ENCODE data around the gene CREB3L2. TPM values are rescaled to one million over a fixed set of nuclear protein-coding genes. Genes with fewer than 3 reads are reported as not detected.
A peak's percentile ranks its signal among the peaks of the same experiment; 100 is the strongest.

The CREB3L2 gene
- polyA plus RNA-seq, 5 donors, result 45.2 to 61.6 (median 50.8) TPM

DNA sequence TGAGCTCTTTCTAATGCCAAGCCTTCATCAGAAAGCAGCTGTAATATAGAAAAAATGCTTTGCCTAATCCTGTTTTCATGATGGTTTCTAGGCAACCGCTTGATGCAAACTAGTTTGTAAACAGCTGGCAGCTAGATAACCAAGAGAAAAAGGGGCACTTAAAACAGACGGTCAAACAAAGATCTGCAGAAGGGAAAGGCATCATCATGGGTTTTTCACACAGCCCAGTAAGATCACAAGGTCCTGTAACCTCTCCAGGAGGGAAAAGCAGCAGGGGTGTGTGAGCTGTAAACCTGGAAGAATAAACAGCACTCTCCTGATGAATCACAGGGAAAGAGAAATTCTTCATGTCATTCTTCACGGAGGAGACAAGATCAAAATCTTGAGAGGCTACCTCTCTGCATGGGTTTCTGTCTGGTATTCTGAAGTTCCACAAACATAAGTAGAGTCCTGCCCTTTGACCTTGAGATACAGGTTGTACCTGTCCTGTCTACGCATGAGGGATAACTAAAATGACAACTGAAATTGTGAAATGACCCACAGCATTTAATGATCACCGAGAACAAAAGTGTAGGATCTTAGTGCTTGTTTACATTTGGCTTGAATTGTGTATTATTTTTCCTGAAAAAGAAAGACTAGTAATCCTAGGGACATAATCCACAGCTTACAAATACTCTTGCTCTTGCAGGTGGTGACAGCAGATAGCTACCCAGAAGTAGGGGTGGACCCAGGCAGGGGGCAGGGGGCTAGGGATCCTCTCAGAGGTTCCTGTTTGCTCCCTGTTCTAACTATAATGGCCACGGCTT is 48.0 kb downstream of the CREB3L2 start:
- peak; percentile 77 to 83 for DNase-seq

DNA sequence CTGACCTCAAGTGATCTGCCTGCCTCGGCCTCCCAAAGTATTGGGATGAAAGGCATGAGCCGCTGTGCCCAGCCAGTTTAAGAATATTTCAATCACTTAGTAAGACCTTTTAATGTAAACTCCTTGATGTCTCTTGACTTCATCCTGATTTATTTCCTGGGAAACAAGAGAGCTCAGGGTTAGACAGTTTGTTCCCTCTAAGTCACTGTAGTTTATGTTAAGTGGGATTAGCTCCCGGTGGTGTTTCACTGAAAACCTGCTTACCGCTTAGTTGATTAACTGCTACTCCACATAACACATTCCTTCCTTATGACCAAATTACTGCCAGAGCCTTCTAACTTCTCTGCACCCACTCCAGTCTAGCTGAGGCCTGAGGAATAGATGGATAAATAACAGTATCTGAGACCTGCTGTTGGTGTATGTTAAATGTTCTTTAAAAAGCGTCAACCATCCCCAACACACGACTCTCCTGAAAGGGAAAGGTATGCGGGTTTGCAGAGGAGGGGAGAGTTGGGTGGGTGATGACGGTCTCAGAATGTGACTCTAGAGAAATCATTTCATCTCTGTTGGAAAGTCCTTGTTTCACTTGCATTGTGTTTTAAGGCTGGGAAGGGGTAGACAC is 48.7 kb downstream of the CREB3L2 start:
- peak; percentile 43 to 63 for DNase-seq

DNA sequence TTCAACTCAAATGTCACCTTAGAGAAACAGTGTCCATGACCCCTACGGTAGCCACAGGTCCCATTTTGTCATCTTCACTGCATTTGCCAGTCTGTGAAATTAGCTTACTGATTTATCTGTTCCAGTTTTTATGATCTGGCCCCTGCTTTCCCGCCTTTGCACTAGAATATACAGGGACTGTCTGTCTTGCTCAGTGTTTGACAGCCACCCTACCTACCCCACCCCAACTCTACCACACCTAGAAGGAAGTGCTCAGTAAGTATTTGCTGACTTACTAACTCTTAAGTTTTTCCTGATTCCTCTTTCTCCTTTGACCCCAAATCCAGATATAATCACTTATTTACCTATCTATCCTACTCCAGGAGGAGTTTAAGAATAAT is 49.5 kb downstream of the CREB3L2 start:
- DNase-seq, result no peak

DNA sequence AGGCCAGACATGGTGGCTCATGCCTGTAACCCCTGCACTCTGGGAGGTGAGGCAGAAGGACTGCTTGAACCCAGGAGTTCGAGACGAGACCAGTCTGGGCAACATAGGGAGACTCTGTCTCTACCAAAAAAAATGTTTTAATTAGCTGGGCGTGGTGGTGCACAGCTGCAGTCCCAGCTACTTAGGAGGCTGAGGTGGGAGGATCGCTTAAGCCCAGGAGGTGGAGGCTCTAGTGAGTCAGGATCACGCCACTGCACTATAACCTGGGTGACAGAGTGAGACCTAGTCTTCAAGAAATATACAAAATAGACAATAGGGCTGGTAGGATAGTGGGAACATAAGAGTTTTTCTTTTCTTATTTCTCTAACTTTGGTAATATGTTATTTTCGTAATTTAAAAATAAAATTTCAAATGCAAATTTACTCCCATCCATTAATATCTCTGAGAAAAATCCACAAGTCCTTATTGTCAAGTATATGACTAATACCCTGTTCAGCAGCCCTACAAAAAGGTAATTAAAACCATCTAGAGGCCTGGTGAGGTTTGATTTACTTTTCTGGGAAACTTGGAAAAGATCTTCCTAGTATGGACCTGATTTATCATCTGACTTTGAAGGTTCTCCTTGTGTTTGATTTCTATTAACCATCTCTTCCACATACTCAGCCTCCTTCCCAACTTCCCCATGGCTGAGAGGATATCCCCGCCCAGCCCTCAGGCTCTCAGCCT is 50.0 kb downstream of the CREB3L2 start:
- DNase-seq, result no peak

DNA sequence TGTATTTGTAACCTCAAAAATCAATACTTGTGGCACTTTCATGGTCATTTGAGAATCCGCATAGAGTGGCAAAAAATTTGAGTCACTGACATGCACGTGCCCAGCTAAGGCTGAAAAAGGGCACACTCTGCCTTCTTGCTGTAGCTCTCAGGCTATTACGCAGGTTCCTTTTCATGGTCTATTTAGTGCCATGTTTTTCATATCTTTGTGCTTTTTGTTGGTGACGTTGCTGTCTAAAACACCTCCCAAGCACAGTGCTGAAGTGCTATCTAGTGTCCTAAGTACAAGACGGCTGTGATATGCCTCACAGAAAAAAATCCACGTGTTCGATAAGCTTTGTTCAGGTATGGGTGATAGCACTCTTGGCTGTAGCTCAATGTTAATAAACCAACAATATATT is 50.9 kb downstream of the CREB3L2 start:
- no peak for DNase-seq

DNA sequence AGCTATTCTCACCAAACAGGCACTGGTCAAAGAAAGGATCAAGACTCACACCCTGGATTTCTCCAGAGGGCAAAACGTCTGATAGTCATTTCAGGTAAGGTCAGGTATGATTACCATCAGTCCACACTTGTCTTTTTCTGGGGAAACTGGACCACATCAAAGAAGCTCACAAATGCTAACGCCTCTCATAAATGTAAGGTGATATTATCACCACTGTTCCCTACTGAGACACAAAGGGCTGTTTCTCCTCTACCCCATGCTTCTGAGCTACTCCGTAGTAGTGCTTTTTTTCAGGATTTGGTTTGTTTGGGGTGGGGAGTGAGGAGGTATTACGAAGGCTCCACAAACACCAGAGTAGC is 51.6 kb downstream of the CREB3L2 start:
- DNase-seq, result no peak

DNA sequence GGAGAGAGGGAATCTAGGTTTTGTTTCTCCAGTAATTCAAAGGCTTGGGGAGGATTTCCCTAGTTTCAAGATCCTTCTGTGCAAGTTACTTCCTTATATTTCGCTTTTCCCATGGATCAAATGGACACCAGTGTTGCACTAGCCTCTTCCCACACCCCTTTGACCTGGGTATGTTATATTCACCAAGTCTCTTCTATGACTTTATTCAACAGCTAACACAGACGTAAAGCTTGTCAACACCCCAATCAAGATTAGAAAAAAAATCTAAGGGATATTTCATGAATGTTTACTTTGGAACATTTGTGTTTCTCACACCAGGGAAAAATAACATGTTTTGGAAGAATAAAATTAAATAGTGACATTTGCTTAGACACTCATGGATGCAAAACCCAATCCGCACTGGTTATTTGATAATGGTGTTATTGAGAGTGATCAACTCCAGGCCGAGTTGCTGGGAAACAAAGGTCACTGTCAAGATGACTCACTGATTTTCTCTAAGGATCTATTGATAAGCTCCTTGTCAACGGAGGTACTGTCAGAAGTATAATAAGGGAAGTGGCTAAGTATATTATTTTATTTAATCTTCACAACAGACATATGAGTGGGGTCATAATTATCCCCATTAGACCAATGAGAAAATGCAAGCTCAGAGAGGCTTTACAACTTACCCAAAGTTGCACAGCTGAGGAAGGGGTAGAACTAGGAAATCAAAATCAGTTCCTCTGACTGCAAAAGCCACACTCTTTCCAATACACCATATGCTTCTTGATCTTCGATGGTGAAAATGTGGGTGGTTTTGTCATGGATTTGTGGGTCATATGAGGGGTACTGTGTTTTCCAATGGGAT is 52.2 kb downstream of the CREB3L2 start:
- no peak for DNase-seq

DNA sequence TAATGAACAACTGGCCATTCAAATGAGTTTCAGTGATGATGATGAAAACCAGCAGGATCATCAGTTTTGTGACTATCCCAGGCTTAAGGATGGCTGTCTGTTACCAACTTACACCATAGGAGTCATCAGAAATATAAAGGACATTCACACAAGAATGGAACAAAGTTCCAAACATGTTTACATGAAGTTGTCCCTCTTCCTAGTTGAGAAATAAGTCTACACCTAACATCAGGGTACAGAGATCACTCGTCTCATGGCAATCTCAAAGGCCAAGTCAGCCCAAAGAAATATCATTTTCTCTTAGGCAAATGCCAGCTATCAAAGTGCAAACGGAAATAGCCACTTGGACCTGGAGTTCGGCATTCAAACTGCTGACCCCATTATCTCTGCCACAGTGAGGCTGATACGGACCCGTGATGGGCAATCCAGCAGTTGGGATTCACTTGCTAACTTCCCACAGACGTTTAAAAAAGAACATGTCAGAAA is 53.0 kb downstream of the CREB3L2 start:
- no peak for DNase-seq

DNA sequence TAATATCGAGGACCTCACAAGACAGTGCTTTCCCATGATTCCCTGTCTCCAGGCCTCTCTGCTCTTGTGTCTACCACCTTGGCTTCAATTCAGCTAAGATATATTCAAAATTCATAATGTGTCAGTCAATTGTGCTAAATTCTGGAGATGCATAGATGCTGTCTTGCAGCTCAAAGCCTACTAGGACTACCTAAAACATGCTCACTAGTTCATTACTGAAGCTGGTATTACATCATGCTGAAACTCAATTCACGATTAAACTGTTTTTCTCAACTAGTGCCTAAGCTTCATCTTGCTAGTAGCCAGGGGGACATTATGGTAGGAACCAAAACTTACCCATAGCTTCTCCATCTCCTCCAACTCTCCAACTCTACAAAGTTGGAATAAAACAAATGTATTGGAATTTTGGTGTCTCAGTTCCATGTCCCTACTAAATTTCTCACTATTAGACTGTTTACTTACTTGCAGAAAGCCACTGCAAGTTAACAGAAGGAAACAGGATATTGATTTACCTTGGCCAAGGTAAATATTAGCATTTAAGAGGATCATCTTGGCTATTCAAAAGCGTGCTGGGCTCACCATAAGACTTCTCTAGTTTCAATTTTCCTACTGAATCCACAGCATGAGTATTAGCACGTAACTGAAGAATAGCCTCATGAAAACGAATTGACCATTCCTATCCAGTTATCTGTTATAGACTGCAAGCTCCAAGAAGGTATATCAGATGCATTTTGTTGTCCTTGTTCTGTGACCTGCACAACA is 53.6 kb downstream of the CREB3L2 start:
- DNase-seq, result no peak

DNA sequence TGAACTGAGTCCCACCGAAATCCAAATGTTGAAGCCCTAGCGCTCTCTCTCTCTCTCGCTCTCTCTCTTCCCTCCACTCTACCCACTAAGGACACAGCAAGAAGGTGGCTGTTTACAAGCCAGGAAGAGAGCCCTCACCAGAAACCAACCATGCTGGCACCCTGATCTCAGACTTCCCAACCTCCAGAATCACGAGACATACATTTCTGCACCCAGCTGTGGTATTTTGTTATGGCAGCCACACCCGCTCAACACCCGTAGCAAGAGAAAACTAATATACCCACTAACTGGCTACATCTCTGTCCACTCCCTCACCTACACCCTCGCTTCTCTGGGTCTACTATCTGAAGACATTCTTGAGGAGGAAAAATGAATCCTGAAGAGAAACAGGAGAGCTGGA is 54.8 kb downstream of the CREB3L2 start:
- DNase-seq, result no peak

DNA sequence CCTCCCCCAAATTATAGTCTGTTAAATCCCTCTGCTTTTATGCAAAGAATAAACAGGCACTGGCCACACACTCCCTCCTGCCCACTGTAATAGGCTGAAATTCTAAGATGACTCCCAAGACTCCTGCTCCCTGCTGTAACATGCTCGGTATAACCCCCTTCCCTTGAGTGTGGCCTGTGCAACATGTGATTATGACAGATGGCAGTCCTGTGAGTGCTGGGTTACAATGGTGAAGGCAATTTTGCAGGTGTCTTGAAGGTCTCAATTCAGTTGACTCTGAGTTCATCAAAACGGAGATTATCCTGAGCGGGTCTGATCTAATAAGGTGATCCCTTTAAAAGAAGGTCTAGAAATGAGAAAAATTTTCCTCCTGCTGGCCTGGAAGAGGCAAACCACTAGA is 55.9 kb downstream of the CREB3L2 start:
- no peak for DNase-seq

DNA sequence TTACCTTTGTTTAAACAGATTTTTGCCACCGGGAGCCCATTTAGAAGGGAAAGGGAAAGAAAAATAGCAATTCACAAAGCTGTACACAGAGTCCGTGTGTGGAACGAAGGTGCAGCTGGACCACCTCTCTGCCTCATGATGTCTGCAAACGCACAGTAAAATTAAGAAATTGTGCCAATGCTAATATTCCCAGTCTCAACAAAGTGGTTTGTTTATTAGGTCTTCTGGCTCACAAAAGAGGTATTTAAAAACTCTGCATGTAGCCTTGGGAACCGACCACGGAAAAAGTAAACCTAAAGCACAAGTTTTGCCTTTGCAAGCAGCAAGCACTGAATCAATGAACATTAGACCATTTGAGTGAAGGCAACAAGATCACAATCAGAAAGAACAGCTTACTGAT is 57.7 kb downstream of the CREB3L2 start:
- no peak for DNase-seq

DNA sequence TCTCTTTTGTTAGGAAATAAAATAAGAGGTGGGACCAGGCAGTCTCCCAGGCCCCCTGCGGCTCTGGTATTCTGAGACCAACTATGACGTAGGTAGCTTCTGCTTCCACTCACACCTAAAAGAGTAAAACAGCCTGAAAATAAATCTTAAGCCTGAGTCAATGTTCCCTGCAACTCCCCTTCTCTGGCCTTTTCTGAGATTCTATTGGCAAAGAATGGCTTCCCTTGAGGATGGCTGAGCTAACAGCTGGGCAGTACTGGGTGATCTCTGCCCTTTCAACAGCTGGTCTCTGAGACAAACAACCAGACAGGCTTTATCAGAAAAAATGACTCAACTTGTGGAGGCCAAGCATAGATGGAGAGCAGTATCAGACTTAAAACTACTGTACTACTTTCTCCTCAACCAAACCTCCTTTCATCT is 58.7 kb downstream of the CREB3L2 start:
- DNase-seq, result peak in 1 of 2 donors; percentile 48

DNA sequence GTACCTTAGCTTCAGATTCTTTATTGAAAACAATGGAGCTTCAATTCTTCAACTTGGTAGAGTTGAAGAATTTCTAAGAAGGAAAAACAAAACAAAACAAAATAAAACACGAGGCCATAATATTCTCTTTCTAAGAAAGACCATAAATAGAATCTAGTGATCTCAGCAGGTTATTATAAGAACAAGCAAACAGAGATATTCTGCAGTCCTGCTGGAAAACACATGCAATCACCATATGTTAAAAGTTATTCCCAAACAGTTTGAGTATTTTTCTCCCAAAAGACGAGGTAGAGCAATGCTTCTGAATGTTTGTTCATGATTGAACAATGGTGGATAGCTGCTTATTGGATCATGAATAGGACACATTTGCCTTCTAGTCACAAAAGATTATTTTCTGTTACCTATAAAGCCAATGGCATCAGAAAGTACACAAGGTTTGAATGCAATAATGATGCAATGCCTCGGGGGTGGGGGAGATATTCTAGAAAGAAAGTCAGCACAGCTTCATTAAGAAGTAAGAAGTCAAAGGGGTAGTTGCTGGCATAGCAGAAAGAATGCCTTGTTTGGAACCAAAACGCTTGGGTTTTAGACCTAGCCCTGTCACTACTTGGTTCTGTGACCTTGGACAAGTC is 59.3 kb downstream of the CREB3L2 start:
- DNase-seq, result no peak

DNA sequence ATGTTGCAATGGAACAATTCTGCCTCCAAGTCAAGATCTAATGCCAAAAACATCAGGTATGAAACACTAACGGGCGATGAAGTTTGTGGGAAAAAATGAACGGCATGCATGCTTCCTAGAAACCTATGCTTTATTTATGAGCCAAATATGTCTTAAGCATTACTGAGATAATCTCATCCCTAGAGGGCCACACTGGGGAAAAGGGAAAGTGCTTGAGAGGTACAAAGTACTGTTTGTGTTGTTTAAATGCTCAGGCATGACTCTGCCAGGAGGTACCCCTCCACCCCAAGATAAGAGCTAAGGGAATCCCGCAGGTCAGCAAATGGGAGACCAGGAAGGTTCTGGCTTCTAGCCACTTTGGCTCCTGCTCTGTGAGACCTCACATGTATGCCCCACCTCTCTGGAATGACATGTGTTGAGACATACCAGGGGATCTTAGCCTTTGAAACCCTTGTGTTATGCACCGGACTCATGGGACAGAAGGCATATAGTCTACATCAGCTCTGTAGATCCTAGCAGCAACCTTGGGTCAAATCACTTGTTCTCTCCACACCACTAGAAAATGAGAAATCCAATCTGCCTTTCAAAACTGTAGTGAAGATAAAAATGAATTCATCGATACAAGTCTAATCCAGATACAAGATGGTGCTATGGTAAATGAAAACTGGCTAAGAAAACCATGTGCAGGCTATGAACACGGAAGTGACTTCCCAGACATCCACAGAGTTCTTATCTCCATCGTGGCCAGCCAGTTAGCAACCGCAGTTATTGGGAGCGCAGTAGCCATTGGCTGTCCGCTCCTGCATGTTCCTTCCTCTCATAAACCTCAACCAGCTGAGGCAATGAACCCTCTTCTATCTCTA is 61.0 kb downstream of the CREB3L2 start:
- no peak for DNase-seq

DNA sequence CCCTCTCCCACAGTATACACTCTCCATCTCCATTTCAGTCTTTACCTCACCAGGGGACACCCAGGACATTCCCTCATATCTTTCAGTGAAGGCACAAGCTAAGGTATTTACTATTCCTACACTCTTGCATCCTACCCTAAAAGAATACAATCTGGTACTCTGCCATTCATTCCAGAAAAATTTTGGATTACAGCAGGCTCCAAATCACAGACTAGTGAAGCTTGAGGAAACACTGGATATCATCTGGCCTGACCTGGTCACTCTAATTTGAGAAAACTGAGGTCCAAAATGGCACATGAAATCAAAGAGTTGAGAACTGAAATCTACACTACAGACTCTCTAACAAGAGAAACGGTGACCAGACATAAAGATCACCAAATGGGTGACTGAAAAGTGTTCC is 61.7 kb downstream of the CREB3L2 start:
- no peak for DNase-seq

DNA sequence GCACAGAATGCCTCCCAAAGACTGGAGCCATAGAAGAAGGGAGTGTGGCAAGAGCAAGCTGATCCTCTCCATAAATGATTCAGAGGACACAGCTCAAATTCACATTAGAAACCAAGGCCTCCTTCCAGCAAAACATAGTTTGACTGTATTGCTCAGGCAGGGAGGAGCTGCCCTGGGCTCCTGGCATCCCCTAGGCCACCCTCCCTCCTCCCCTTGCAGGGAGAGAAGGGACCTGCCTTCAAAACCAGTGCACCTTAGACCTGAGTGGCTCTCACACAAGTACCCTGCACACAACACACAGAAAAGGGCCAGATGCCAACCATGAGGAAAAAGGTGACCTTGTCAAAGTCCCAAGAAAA is 64.7 kb downstream of the CREB3L2 start:
- DNase-seq, result no peak

DNA sequence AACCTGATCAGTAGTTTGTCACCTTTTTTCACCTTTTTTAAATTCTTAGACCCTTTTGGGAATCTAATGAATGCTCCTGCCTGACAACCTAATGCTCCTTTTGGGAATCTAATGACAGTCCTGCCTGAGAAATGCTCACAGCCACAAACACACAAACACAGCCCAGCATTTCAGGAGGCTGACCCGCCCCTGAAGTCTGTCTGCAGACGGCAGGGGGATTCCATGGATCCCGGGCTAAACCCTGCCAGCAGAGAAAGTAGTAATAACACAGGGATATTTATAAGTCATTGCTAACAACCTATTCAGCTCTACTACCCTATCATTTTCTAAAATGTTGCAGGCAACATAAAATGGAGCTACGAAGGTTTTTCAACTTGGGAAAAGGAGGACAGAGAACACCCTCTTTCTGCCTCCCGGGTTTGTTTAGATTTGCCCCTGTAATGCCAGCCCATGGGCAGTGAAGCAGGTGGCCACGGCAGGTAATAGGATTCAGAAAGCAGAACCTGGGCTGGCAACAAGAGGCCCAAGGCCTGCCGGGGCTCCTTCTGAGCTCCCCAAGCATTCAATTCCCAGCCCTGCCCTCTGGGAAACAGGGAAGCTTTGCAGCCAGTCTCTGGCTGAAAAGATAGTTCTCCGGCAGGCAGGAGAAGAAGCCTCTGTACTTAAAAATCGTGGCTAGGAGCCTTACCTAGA is 65.2 kb downstream of the CREB3L2 start:
- no peak for DNase-seq

DNA sequence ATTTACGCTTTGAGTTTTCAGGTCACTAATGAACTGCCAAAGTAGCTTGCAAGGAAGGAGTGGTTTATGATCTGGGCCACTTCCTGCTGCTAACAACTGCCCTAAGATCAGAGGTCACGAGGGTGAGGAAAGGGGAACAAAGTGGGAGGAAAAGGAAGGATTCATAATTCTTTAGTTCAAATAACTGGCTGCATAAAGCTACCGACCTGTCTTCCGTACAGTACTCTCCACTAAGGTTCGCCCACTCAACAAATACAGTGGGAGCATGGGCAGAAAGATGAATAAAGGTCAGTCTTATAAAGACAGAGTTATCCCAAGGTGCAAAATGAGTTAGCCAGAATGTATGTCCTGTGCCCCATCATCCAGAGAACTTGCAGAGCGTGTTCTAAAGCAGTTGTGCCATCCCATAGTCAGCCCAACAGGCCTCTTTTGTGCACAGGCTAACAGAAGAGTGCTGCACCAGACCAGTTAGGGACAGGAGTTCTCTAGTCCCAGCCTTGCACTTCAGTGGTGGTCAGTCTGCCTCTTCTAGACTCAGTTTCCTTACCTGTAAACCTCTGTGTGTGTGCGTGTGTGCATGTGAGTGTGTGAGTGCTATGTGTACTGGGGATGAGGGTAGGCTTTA is 65.9 kb downstream of the CREB3L2 start:
- DNase-seq, result no peak
